A549 treated with dexamethasone at 1 μM for 4 hours (cell line): Measurements from ENCODE around the gene RUSF1. TPM values are rescaled to one million over a fixed set of nuclear protein-coding genes. Genes with fewer than 3 reads are reported as not detected.

Source experiments
- total RNA-seq: library from RNA; stranded (reverse); fragments of 200-300 nt; extraction: Qiagen RNA extraction; gene quantifications from 5 replicates; pipeline ENCODE4 v1.2.3, GENCODE V29; 2022

Gene RUSF1
- 37.6 to 54.0 TPM (median 50.3 TPM) in 5 replicates for total RNA-seq

GRCh38 chr16:31507929-31508705, at the start of gene RUSF1:
TSS of gene RUSF1 (minus strand) at chr16:31508391. CDS start at chr16:31508373, 18 bp downstream.

GRCh38 chr16:31527734-31528274, 19.6 kb upstream of the RUSF1 start, which contains the start of gene AHSP:
TSS of gene AHSP (plus strand) at chr16:31527900. CDS start at chr16:31528140, 240 bp downstream.

GRCh38 chr16:31483081-31483480, 25.1 kb downstream of the RUSF1 start, which contains the start of gene SLC5A2:
TSS of gene SLC5A2 (plus strand) at chr16:31483123. CDS start at chr16:31483137, 14 bp downstream.

GRCh38 chr16:31471875-31472708, 36.1 kb downstream of the RUSF1 start, which contains the start of gene TGFB1I1:
TSS of gene TGFB1I1 (plus strand) at chr16:31472152. CDS start at chr16:31472189, 37 bp downstream.

GRCh38 chr16:31458844-31459686, 49.1 kb downstream of the RUSF1 start, which contains the start of gene ARMC5:
TSS of gene ARMC5 (plus strand) at chr16:31459501. CDS start at chr16:31459525, 24 bp downstream.

Other genes with a start within 250 kb of the RUSF1 start
- gene ITGAM, start 248.4 kb downstream of the RUSF1 start, total RNA-seq, result 1.2 to 1.8 TPM (median 1.8 TPM) in 5 replicates
- gene ITGAX, start 153.2 kb downstream of the RUSF1 start, total RNA-seq, result 0.76 to 1.8 TPM (median 1.0 TPM) in 5 replicates
- gene ITGAD, start 115.1 kb downstream of the RUSF1 start, total RNA-seq, result 0.02 to 0.10 TPM (median 0.05 TPM) in 4 of 5 replicates, not detected in the other
- not detected in 5 replicates for gene COX6A2, start 80.0 kb downstream of the RUSF1 start, total RNA-seq
- gene ZNF843, start 65.6 kb downstream of the RUSF1 start, total RNA-seq, result 0.09 to 0.27 TPM (median 0.15 TPM) in 5 replicates
- 6.3 to 14.5 TPM (median 11.1 TPM) in 5 replicates for gene ARMC5, start 48.9 kb downstream of the RUSF1 start, total RNA-seq
- gene TGFB1I1, start 36.2 kb downstream of the RUSF1 start, total RNA-seq, result 42.8 to 62.0 TPM (median 54.3 TPM) in 5 replicates
- gene SLC5A2, start 25.3 kb downstream of the RUSF1 start, total RNA-seq, result 0.11 to 0.24 TPM (median 0.14 TPM) in 5 replicates
- not detected in 5 replicates for gene AHSP, start 19.5 kb upstream of the RUSF1 start, total RNA-seq